ENCODE measurements around the gene FOXP1. TPM values are rescaled to one million over a fixed set of nuclear protein-coding genes. Genes with fewer than 3 reads are reported as not detected.

The FOXP1 gene
- total RNA-seq, 1 donor from 2014 or later, result 113 TPM

GRCh38 chr3:71124048-71124447 lies 459.5 kb downstream of the FOXP1 start:
- Mint-ChIP-seq H3K27ac (no peak overlapping the region), H3K9me3 (no peaks in the 10 kb centered on the region), H3K27me3 (no peaks in the 10 kb centered on the region), H3K36me3 (peaks cover 15% of the 10 kb centered on the region), H3K4me3 (no peak overlapping the region), H3K4me1 (ENCODE audit: unreplicated experiment) (peaks cover 57% of the 10 kb centered on the region)
- DNase-seq (ENCODE audit: extremely low spot score, unreplicated experiment), result no peak
- TF ChIP-seq, protein P1, sequence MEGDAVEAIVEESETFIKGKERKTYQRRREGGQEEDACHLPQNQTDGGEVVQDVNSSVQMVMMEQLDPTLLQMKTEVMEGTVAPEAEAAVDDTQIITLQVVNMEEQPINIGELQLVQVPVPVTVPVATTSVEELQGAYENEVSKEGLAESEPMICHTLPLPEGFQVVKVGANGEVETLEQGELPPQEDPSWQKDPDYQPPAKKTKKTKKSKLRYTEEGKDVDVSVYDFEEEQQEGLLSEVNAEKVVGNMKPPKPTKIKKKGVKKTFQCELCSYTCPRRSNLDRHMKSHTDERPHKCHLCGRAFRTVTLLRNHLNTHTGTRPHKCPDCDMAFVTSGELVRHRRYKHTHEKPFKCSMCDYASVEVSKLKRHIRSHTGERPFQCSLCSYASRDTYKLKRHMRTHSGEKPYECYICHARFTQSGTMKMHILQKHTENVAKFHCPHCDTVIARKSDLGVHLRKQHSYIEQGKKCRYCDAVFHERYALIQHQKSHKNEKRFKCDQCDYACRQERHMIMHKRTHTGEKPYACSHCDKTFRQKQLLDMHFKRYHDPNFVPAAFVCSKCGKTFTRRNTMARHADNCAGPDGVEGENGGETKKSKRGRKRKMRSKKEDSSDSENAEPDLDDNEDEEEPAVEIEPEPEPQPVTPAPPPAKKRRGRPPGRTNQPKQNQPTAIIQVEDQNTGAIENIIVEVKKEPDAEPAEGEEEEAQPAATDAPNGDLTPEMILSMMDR (conservative IDR thresholded peaks at IDR 0.05), result no peak

DNA sequence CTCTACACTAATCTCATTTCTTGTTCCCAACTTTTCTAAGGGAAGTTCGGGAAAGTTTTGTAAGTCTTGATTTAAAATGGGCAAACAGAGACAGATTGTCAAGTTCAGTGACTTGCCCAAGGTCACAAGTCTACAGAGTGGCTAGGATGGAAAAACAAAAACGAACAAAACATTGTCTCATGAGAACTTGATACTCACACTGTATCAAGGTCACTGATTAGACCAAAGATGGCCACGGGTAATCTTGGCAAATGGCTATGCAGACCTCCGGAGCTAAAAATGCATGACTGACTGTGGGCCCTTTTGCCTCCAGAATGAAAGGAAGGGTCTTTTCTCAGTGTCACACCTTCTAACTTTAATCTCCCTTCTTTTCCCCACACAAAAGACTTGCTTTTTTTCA lies 460.9 kb downstream of the FOXP1 start:
- no peaks in the 10 kb centered on the region for H3K27me3 Mint-ChIP-seq

GRCh38 chr3:71121429-71122167 lies 461.9 kb downstream of the FOXP1 start:
- TF ChIP-seq, protein P1 (conservative IDR thresholded peaks at IDR 0.05), result no peak
- peaks cover 18% of the 10 kb centered on the region for H3K36me3 Mint-ChIP-seq
- H3K4me3 Mint-ChIP-seq, result no peak overlapping the region
- H3K4me1 Mint-ChIP-seq (ENCODE audit: unreplicated experiment), result peaks cover 59% of the 10 kb centered on the region
- no peaks in the 10 kb centered on the region for H3K27me3 Mint-ChIP-seq
- no peak overlapping the region for H3K27ac Mint-ChIP-seq
- no peaks in the 10 kb centered on the region for H3K9me3 Mint-ChIP-seq
- DNase-seq (ENCODE audit: extremely low spot score, unreplicated experiment), result no peak

More for the DNA sequence above, 460.9 kb downstream of the FOXP1 start:
- DNase-seq (ENCODE audit: extremely low spot score, unreplicated experiment), result no peak
- H3K4me3 Mint-ChIP-seq, result no peak overlapping the region
- H3K27ac Mint-ChIP-seq, result peak overlapping the region; percentile 24
- TF ChIP-seq, protein P1 (conservative IDR thresholded peaks at IDR 0.05), result no peak
- no peaks in the 10 kb centered on the region for H3K9me3 Mint-ChIP-seq
- peaks cover 55% of the 10 kb centered on the region for H3K4me1 Mint-ChIP-seq (ENCODE audit: unreplicated experiment)
- H3K36me3 Mint-ChIP-seq, result peaks cover 18% of the 10 kb centered on the region

GRCh38 chr3:71120012-71120411 lies 463.5 kb downstream of the FOXP1 start:
- DNase-seq (ENCODE audit: extremely low spot score, unreplicated experiment), result no peak
- Mint-ChIP-seq H3K27me3 (no peaks in the 10 kb centered on the region), H3K9me3 (no peaks in the 10 kb centered on the region), H3K27ac (peak overlapping the region; percentile 40), H3K4me3 (no peak overlapping the region), H3K4me1 (ENCODE audit: unreplicated experiment) (peaks cover 59% of the 10 kb centered on the region), H3K36me3 (peaks cover 19% of the 10 kb centered on the region)
- TF ChIP-seq, protein P1 (conservative IDR thresholded peaks at IDR 0.05), result no peak

- Mint-ChIP-seq H3K4me3 (no peak overlapping the region), H3K4me1 (ENCODE audit: unreplicated experiment) (peaks cover 51% of the 10 kb centered on the region), H3K27ac (peak overlapping the region; percentile 40), H3K36me3 (peaks cover 19% of the 10 kb centered on the region), H3K27me3 (no peaks in the 10 kb centered on the region), H3K9me3 (no peaks in the 10 kb centered on the region)
- no peak for DNase-seq (ENCODE audit: extremely low spot score, unreplicated experiment)
- TF ChIP-seq, protein P1 (conservative IDR thresholded peaks at IDR 0.05), result no peak
Observed at GRCh38 chr3:71119171-71119570, 464.4 kb downstream of the FOXP1 start.

All from type B pancreatic cell (in vitro differentiated cells).